ENCODE measurements around the gene PCCB. TPM values are rescaled to one million over a fixed set of nuclear protein-coding genes. Genes with fewer than 3 reads are reported as not detected.

PCCB gene
- total RNA-seq, 4 donors from 2014 or later: 30.7 to 43.5 (median 38.0) TPM

- Histone ChIP-seq H3K27me3 (no peaks in the 10 kb centered on the region), H3K27ac (no peak overlapping the region), H3K4me3 (no peak overlapping the region), H3K9me3 (no peaks in the 10 kb centered on the region), H3K36me3 (no peaks in the 10 kb centered on the region), H3K4me1 (no peaks in the 10 kb centered on the region)
- intact Hi-C loops (cut with DNase I): no loop called here
- DNase-seq: no peak
- TF ChIP-seq CTCF (IDR thresholded peaks at IDR 0.05) (no peak), POLR2A (IDR thresholded peaks at IDR 0.05) (no peak)
- WGBS, 2 donors: 11 to 27% methylated on average over 1 of the region's 1 CpG
These were observed 11.0 kb upstream of the PCCB start for GRCh38 chr3:136239094-136239493.

- H3K27me3 ChIP-seq: no peaks in the 10 kb centered on the region
- no peaks in the 10 kb centered on the region for H3K9me3 ChIP-seq
- H3K36me3 ChIP-seq: no peaks in the 10 kb centered on the region
- no peak overlapping the region for H3K4me3 ChIP-seq
- WGBS, 2 donors: 47 to 54% methylated on average over 3 of the region's 3 CpGs
- intact Hi-C loops (cut with DNase I): no loop called here
- no peak overlapping the region for H3K27ac ChIP-seq
- TF ChIP-seq POLR2A (IDR thresholded peaks at IDR 0.05) (no peak), CTCF (IDR thresholded peaks at IDR 0.05) (no peak)
- H3K4me1 ChIP-seq: peaks cover 3 to 7% (median 4%) of the 10 kb centered on the region in 3 donors
- no peak for DNase-seq
These were observed 4.4 kb upstream of the PCCB start for GRCh38 chr3:136245691-136246090.

- Histone ChIP-seq H3K4me1 (peaks cover 10 to 22% (median 15%) of the 10 kb centered on the region in 3 donors), H3K9me3 (no peaks in the 10 kb centered on the region), H3K27me3 (no peaks in the 10 kb centered on the region), H3K4me3 (no peak overlapping the region), H3K27ac (no peak overlapping the region), H3K36me3 (no peaks in the 10 kb centered on the region)
- intact Hi-C loops (cut with DNase I): no loop called here
- no peak for TF ChIP-seq POLR2A (IDR thresholded peaks at IDR 0.05)
- no peak for TF ChIP-seq CTCF (IDR thresholded peaks at IDR 0.05)
- DNase-seq: no peak
- WGBS, 2 donors: 67 to 75% methylated on average over 1 of the region's 1 CpG
These were observed 2.7 kb upstream of the PCCB start for GRCh38 chr3:136247436-136247835.

GRCh38 chr3:136247855-136248590 lies 2.1 kb upstream of the PCCB start:
- intact Hi-C loops (cut with DNase I): no loop called here
- no peak overlapping the region for H3K4me3 ChIP-seq
- no peaks in the 10 kb centered on the region for H3K27me3 ChIP-seq
- DNase-seq: no peak
- H3K36me3 ChIP-seq: no peaks in the 10 kb centered on the region
- no peaks in the 10 kb centered on the region for H3K9me3 ChIP-seq
- H3K27ac ChIP-seq: no peak overlapping the region
- H3K4me1 ChIP-seq: peaks cover 10 to 22% (median 15%) of the 10 kb centered on the region in 3 donors
- TF ChIP-seq POLR2A (IDR thresholded peaks at IDR 0.05): no peak
- no peak for TF ChIP-seq CTCF (IDR thresholded peaks at IDR 0.05)
- WGBS, 2 donors: 92 to 93% methylated on average over 4 of the region's 4 CpGs

- Histone ChIP-seq H3K4me1 (peaks cover 10 to 22% (median 15%) of the 10 kb centered on the region in 3 donors), H3K27ac (no peak overlapping the region), H3K36me3 (no peaks in the 10 kb centered on the region), H3K9me3 (no peaks in the 10 kb centered on the region), H3K4me3 (no peak overlapping the region), H3K27me3 (no peaks in the 10 kb centered on the region)
- no peak for DNase-seq
- intact Hi-C loops (cut with DNase I): no loop called here
- WGBS, 2 donors: 90 to 94% methylated on average over 3 of the region's 3 CpGs
- TF ChIP-seq CTCF (IDR thresholded peaks at IDR 0.05): no peak
- no peak for TF ChIP-seq POLR2A (IDR thresholded peaks at IDR 0.05)
These were observed 1.0 kb upstream of the PCCB start for GRCh38 chr3:136249091-136249490.
